WTC11 (cell line): Measurements from ENCODE around the gene ADCY10. TPM values are rescaled to one million over a fixed set of nuclear protein-coding genes. Genes with fewer than 3 reads are reported as not detected.

Experiments used
- ATAC-seq: fragments of 200-7000 bp; cut with Tn5 transposase; 2 replicates; pipeline ENCODE4 v1.10.0; 2021; ENCODE audit warnings: mild to moderate bottlenecking, moderate library complexity
- CTCF ChIA-PET: fragments of 300-600 bp; sonication (Branson Sonifier 250); formaldehyde crosslinking; loops from one replicate; lab custom pipeline; 2021; ENCODE audit warnings: antibody characterized with exemption; lab: Charles Lee
- POLR2A ChIA-PET: fragments of 350-600 bp; sonication (Branson Sonifier 250); formaldehyde crosslinking; loops from one replicate; lab custom pipeline; 2021; ENCODE audit warnings: antibody characterized with exemption; lab: Charles Lee
- DNase-seq: peaks from one replicate; pipeline ENCODE4 v3.0.0; 2021; ENCODE audit warnings: low spot score
- H3K27ac Mint-ChIP-seq: 2 replicates; pipeline ENCODE4 v1.8.0; 2021; ENCODE audit warnings: mixed read lengths
- H3K27me3 Mint-ChIP-seq: 2 replicates; pipeline ENCODE4 v1.8.0; 2021; ENCODE audit warnings: low read depth, mild to moderate bottlenecking, moderate library complexity, mixed read lengths
- H3K36me3 Mint-ChIP-seq: 2 replicates; pipeline ENCODE4 v1.8.0; 2021; ENCODE audit warnings: mixed read lengths
- H3K4me1 Mint-ChIP-seq: 2 replicates; pipeline ENCODE4 v1.8.0; 2022; ENCODE audit warnings: mixed read lengths
- H3K4me3 Mint-ChIP-seq: 2 replicates; pipeline ENCODE4 v1.8.0; 2021; ENCODE audit warnings: mild to moderate bottlenecking, moderate library complexity, mixed read lengths
- H3K9me3 Mint-ChIP-seq: 2 replicates; pipeline ENCODE4 v1.8.0; 2021; ENCODE audit warnings: mixed read lengths
- AR ChIP-seq: fragments of 250-450 bp; sonication (Bioruptor Pico); IDR thresholded peaks from 2 replicates; pipeline ENCODE4 v1.9.0; 2021; ENCODE audit warnings: mild to moderate bottlenecking
- ETV6 ChIP-seq: sonication (generic); formaldehyde crosslinking; IDR thresholded peaks from 2 replicates; pipeline ENCODE4 v1.8.1; 2022; ENCODE audit warnings: mild to moderate bottlenecking, missing genetic modification reagents
- FOXP1 ChIP-seq: sonication (generic); formaldehyde crosslinking; IDR thresholded peaks from 2 replicates; pipeline ENCODE4 v1.8.0; 2022; ENCODE audit warnings: missing genetic modification reagents, mild to moderate bottlenecking, moderate library complexity, borderline replicate concordance
- GTF2I ChIP-seq: fragments of 250-450 bp; sonication (Bioruptor Pico); conservative IDR thresholded peaks from 2 replicates; pipeline ENCODE4 v1.4.0; 2021; ENCODE audit warnings: mild to moderate bottlenecking
- IRF2 ChIP-seq: sonication (generic); formaldehyde crosslinking; IDR thresholded peaks from 2 replicates; pipeline ENCODE4 v1.8.0; 2022; ENCODE audit warnings: low read depth, missing genetic modification reagents, borderline replicate concordance
- JAZF1 ChIP-seq: fragments of 250-450 bp; sonication (Bioruptor Pico); IDR thresholded peaks from 2 replicates; pipeline ENCODE4 v1.9.0; 2021; ENCODE audit warnings: moderate library complexity, mild to moderate bottlenecking, inconsistent platforms
- JUN ChIP-seq: sonication (generic); formaldehyde crosslinking; IDR thresholded peaks from 2 replicates; pipeline ENCODE4 v1.8.0; 2023; ENCODE audit warnings: mild to moderate bottlenecking, missing genetic modification reagents
- NFATC4 ChIP-seq: fragments of 250-450 bp; sonication (Bioruptor Pico); IDR thresholded peaks from 2 replicates; pipeline ENCODE4 v1.9.0; 2021; ENCODE audit warnings: mild to moderate bottlenecking
- NFE2L1 ChIP-seq: sonication (generic); formaldehyde crosslinking; IDR thresholded peaks from 2 replicates; pipeline ENCODE4 v1.8.1; 2023; ENCODE audit warnings: missing genetic modification reagents
- NR1H2 ChIP-seq: sonication (generic); formaldehyde crosslinking; IDR thresholded peaks from 2 replicates; pipeline ENCODE4 v1.9.0; 2021; ENCODE audit warnings: mild to moderate bottlenecking, moderate library complexity, missing genetic modification reagents
- RELA ChIP-seq: sonication (generic); formaldehyde crosslinking; IDR thresholded peaks from 2 replicates; pipeline ENCODE4 v1.8.1; 2022; ENCODE audit warnings: missing genetic modification reagents, mild to moderate bottlenecking, borderline replicate concordance
- SMAD3 ChIP-seq: sonication (generic); formaldehyde crosslinking; IDR thresholded peaks from 2 replicates; pipeline ENCODE4 v1.8.0; 2022; ENCODE audit warnings: missing genetic modification reagents, mild to moderate bottlenecking, borderline replicate concordance
- STAT6 ChIP-seq: sonication (generic); formaldehyde crosslinking; conservative IDR thresholded peaks from 2 replicates; pipeline ENCODE4 v1.8.1; 2023; ENCODE audit warnings: mild to moderate bottlenecking, low read depth, missing genetic modification reagents, moderate library complexity
- TEAD4 ChIP-seq: sonication (generic); formaldehyde crosslinking; IDR thresholded peaks from 2 replicates; pipeline ENCODE4 v1.8.0; 2022; ENCODE audit warnings: mild to moderate bottlenecking, missing genetic modification reagents
- ZSCAN18 ChIP-seq: fragments of 250-450 bp; sonication (Bioruptor Pico); IDR thresholded peaks from 2 replicates; pipeline ENCODE4 v2.1.2; 2022; ENCODE audit warnings: mild to moderate bottlenecking, moderate library complexity
- total RNA-seq: library from RNA; stranded (reverse); gene quantifications from 3 replicates; pipeline ENCODE4 v1.2.3, GENCODE V29; 2021

Gene ADCY10
- total RNA-seq, 1 experiment from 2014 or later: 0.07 TPM

GRCh38 chr1:167900907-167901306 lies 13.0 kb downstream of the ADCY10 start (continued):
- no peak for TF ChIP-seq ZSCAN18
- no peak for TF ChIP-seq RELA (CRISPR knock-in tag)
- TF ChIP-seq, all 79 proteins: peak for 0

- Mint-ChIP-seq H3K4me3 (no peak overlapping the region), H3K27me3 (no peaks in the 10 kb centered on the region), H3K9me3 (no peaks in the 10 kb centered on the region), H3K4me1 (peaks cover under 1% of the 10 kb centered on the region), H3K27ac (no peak overlapping the region), H3K36me3 (no peaks in the 10 kb centered on the region)
- TF ChIP-seq NFATC4 (CRISPR knock-in tag) (no peak), IRF2 (CRISPR knock-in tag) (no peak), SMAD3 (CRISPR knock-in tag) (no peak)
- no peak for ATAC-seq
- CTCF ChIA-PET: no interaction called here
- POLR2A ChIA-PET: interaction anchor here (0.5 kb wide), 1 partner anchor 21 kb away, joined by 3 read pairs; no protein-coding TSS in a partner anchor
- no peak for DNase-seq
These were observed 14.7 kb downstream of the ADCY10 start for GRCh38 chr1:167899253-167899681.

- H3K36me3 Mint-ChIP-seq: no peaks in the 10 kb centered on the region
- no peaks in the 10 kb centered on the region for H3K27me3 Mint-ChIP-seq
- DNase-seq: no peak
- no peak for TF ChIP-seq ETV6 (CRISPR knock-in tag)
- no peak for TF ChIP-seq NR1H2 (CRISPR knock-in tag)
- no peak for TF ChIP-seq STAT6
- no peak for TF ChIP-seq TEAD4
- no peak for TF ChIP-seq JAZF1 (CRISPR knock-in tag)
- no peaks in the 10 kb centered on the region for H3K9me3 Mint-ChIP-seq
- POLR2A ChIA-PET: interaction anchor here (0.5 kb wide), 1 partner anchor 22 kb away, joined by 3 read pairs; no protein-coding TSS in a partner anchor
- CTCF ChIA-PET: no interaction called here
- no peaks in the 10 kb centered on the region for H3K4me1 Mint-ChIP-seq
- H3K27ac Mint-ChIP-seq: no peak overlapping the region; the same call in 1 of the 2 replicates
- no peak overlapping the region for H3K4me3 Mint-ChIP-seq
- ATAC-seq: no peak
These were observed 15.2 kb downstream of the ADCY10 start for GRCh38 chr1:167898578-167899222.

- H3K4me1 Mint-ChIP-seq: no peaks in the 10 kb centered on the region
- TF ChIP-seq JAZF1 (CRISPR knock-in tag) (no peak), NFE2L1 (no peak), FOXP1 (no peak), JUN (CRISPR knock-in tag) (no peak), ETV6 (CRISPR knock-in tag) (no peak), AR (no peak), SMAD3 (CRISPR knock-in tag) (no peak), GTF2I (CRISPR knock-in tag) (no peak)
- TF ChIP-seq, all 79 proteins: peak for 0
- H3K36me3 Mint-ChIP-seq: no peaks in the 10 kb centered on the region
- ChIA-PET CTCF (interaction anchor here (0.6 to 1.3 kb wide), 2 partner anchors 91 to 97 kb away, joined by 4 to 5 read pairs; no protein-coding TSS in a partner anchor), POLR2A (interaction anchor here (0.7 kb wide), 3 partner anchors 116 to 1543 kb away, joined by 3 to 11 read pairs (median 6); no protein-coding TSS in a partner anchor)
- no peaks in the 10 kb centered on the region for H3K27me3 Mint-ChIP-seq
- H3K4me3 Mint-ChIP-seq: no peak overlapping the region
- ATAC-seq (peak; percentile 53), DNase-seq (no peak)
- no peaks in the 10 kb centered on the region for H3K9me3 Mint-ChIP-seq
- H3K27ac Mint-ChIP-seq: no peak overlapping the region
These were observed 20.1 kb downstream of the ADCY10 start for GRCh38 chr1:167893798-167894197.
